Stimulated activated CD4-positive, alpha-beta T cell treated with anti-CD3 and anti-CD28 coated beads, Interleukin-4, amount 100 ng/mL, for 24 hours (primary cell): Measurements from ENCODE around the gene PLPP1.

Source experiments
- DNase-seq: peaks from one replicate; pipeline ENCODE4 v3.0.0-alpha.2; 2020

Gene PLPP1

GRCh38 chr5:55502759-55503158 lies 32.0 kb downstream of the PLPP1 start:
- no peak for DNase-seq

DNA sequence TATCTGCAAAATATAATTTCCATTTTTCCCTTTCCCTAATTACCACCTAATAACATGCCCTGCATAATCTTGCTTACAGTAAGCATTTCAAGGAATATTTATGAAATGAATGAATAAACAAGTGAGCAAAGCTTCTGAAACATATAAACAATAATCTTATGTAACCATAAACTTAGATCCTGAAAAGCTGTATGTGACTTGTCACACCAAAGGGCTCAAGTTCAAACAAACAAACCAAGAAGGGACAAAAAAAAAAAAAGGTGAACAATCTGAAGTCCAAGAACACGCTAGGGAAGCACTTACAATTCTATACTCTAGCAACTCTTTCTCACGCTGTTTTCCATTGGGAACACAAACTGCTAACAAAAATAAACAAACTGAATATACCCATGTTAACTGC lies 36.3 kb downstream of the PLPP1 start:
- DNase-seq, result no peak

- DNase-seq, result no peak
Observed at GRCh38 chr5:55497712-55498111, 37.1 kb downstream of the PLPP1 start.

GRCh38 chr5:55495216-55495615 lies 39.5 kb downstream of the PLPP1 start:
- DNase-seq, result no peak

DNA sequence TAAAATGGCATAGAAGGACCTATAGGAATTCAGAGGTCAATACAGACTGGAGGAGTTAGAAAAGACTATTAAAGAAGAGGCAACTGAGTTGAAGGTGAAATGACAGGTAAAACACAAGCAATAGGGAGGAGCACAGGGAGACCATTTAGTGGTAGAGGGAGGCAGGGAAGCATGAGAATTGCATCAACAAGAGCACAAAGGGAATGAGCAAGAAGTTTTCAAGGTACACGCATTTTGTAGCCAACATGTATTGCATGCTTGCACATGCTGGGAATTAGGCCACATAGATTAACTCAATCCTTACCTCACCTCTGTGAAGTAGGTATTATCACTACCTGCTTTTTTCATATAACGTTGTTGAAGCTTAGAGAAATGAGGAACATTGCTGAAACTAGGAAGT lies 42.3 kb downstream of the PLPP1 start:
- no peak for DNase-seq

GRCh38 chr5:55485073-55485472 lies 49.7 kb downstream of the PLPP1 start:
- no peak for DNase-seq

- no peak for DNase-seq
Observed at GRCh38 chr5:55484531-55484930, 50.2 kb downstream of the PLPP1 start.

- DNase-seq, result no peak
Observed at GRCh38 chr5:55483885-55484284, 50.9 kb downstream of the PLPP1 start.

DNA sequence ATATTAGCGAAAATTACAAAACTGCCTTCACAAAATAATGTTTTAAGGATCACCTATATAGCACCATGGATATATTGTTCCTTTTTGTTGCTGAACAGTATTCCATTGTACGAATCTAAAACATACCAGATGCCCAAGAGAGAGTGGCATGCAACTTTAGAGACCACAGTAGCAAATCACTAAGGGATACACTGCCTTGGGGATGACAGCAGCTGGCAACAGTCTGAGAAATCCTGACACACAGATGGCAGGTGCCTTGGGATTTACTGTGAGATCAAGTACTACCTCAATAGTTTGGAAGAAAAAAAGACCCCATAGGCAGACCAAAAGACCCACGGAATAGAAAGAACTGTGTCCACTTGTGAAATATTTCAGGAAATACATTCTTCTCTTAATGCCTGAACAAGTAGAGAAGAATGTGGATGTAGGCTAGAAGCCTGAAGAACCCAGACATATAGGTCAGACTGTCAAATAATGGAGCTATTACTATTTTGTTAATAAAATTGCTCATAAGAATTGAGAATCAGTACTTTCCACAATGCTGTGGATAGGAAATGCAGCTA lies 53.4 kb downstream of the PLPP1 start:
- no peak for DNase-seq

GRCh38 chr5:55480781-55481180 lies 54.0 kb downstream of the PLPP1 start:
- DNase-seq, result no peak

DNA sequence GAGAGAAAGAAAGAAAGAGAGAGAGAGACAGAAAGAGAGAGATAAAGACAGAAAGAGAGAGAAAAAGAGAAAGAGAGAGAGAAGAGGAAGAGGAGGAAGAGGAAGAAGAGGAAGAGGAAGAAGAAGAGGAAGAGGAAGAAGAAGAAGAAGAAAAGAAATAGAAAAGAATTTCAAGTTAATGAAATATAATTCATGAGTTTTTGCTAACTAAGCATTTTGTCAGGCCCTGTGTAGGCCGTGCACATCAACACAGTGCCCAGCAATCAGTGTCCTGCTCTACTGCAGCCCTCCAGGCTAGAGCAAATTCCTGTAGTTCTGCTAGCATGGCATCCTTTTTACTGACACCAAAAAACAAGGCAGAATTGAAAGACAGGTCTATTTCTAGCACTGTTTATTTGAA lies 62.1 kb downstream of the PLPP1 start:
- DNase-seq, result no peak

DNA sequence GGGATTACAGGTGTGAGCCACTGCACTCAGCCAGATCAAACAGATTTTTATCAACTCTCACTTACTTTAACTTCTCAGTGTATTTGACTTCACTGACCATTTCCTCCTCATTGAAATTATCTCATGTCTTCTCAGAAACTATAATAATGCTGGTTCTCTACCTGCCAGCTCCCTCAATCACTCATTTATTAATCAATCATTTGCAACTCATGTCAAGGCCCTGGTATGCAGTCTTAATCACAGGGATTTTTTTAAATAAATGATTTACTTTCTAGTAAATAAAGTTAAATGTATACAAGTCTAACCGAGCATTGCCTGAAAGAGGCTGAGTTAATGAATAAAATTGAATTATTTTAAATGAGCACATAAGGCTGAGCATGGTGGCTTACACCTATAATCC lies 63.3 kb downstream of the PLPP1 start:
- no peak for DNase-seq

DNA sequence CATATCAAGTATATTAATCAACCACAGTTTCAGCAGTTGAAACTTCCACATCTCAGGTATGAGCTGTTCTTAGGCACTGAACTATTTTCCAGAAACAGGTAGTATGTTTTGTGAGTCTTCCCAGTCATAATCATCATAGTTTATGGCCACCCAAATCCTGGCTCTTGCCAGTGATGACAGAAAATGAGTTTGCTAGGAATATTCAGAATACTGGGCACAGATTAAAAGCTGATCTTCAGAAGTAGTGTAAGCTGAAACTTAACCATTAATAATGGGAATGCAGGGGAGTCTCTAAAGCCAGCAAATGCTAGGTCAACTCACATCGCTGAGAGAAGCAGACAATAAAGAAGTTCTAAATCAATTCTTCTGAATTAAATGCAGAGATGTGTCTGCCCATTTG lies 64.5 kb downstream of the PLPP1 start:
- no peak for DNase-seq

GRCh38 chr5:55469839-55470238 lies 64.9 kb downstream of the PLPP1 start:
- DNase-seq, result no peak

GRCh38 chr5:55467862-55468551 lies 66.8 kb downstream of the PLPP1 start:
- no peak for DNase-seq

DNA sequence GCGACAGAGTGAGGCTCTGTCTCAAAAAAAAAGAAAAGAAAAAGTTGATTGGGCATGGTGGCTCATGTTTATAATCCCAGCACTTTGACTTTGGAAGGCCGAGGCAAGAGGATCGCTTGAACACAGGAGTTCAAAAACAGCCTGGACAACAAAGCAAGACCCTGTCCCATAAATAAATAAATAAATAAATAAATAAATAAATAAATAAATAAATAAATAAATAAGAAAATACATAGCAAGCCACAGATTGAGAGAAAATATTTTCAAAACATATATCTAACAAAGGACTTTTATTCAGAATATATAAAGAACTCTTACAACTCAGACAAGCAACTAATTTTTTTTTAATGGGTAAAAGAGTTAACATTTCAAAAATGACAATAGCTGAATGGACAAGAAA lies 71.2 kb downstream of the PLPP1 start:
- DNase-seq, result no peak

DNA sequence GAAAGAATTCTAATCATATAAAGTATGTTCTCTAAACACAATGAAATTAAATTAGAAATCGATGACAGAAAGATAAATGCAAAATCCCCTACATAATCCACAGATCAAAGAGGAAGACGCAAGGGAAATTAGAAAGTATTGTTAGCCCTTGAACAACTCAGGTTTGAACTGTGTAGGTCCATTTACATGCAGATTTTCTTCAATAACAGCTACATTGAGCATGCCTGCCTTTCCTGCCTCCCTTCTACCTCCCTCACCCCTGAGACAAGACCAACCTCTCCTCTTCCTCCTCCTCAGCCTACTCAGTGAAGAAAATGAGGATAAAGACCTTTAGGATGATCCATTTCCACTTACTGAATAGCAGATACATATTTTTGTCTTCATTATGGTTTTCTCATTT lies 75.2 kb downstream of the PLPP1 start:
- no peak for DNase-seq

GRCh38 chr5:55456216-55456895 lies 78.4 kb downstream of the PLPP1 start:
- DNase-seq, result no peak

DNA sequence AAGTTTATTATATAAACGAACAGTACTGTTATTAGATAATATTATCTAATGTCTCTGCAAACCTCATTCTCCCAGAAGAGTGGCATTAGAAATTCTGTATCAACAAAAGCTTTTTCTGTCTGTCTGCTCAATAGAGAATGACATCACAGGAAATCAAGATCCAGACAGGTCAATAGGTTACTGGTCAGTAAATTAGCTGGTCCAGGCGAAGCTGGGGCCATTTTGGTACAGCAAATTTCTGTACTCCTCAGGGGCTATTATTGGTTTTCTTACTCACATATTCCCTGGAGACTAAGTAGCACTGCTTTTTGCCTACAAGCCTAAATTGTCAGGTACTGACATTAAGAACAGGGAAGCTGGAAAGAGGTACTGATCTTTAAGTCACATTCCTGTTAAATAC lies 80.5 kb downstream of the PLPP1 start:
- no peak for DNase-seq

DNA sequence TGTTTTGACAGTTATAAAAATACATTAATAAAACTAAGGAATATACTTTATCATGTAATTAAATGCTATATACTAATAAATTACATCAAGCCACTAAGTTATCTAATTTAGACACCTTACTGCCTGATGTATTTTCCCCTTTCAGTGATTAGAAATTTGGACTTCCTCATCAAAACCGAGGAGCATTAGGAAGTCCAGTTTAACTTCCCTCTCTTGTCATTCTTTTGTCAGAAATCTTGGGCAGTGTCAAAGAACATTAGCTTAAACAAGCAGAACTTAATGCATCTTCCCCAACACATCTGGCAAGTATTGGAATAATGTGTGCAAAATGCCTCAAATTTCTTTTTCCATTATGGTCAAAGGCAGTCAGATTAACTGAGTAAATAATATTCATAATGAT lies 81.6 kb downstream of the PLPP1 start:
- DNase-seq, result no peak

GRCh38 chr5:55451976-55452375 lies 82.8 kb downstream of the PLPP1 start:
- DNase-seq, result no peak

- DNase-seq, result no peak
Observed at GRCh38 chr5:55450050-55450765, 84.6 kb downstream of the PLPP1 start.

- no peak for DNase-seq
Observed at GRCh38 chr5:55446640-55447351, 88.0 kb downstream of the PLPP1 start.
